IMR-90 (cell line): ENCODE data around the gene RASSF4. TPM values are rescaled to one million over a fixed set of nuclear protein-coding genes. Genes with fewer than 3 reads are reported as not detected.
A peak's percentile ranks its signal among the peaks of the same experiment; 100 is the strongest.

Experiments used
- ATAC-seq: fragments of 200-7000 bp; cut with Tn5 transposase; 2 replicates; pipeline ENCODE4 v1.9.1; 2020; ENCODE audit warnings: low read depth, mild to moderate bottlenecking, moderate library complexity
- BruUV-seq: library from RNA; stranded (reverse); fragments of 400-500 nt; replicated peaks from 2 replicates; lab custom pipeline; 2021; lab: Mats Ljungman, UMichigan
- CTCF ChIA-PET: fragments of 300-600 bp; formaldehyde crosslinking; extraction: SDS; loops from one replicate; lab custom pipeline; 2021; ENCODE audit warnings: antibody characterized with exemption; lab: Yijun Ruan, JAX
- POLR2A ChIA-PET: fragments of 300-600 bp; sonication (Branson Sonifier 250); formaldehyde crosslinking; loops from one replicate; lab custom pipeline; 2022; ENCODE audit warnings: antibody characterized with exemption; ENCODE audit not compliant: unreplicated experiment; lab: Charles Lee
- DNase-seq: peaks from one replicate; pipeline ENCODE4 v3.0.0; 2013
- H2AFZ ChIP-seq: replicated peaks from 2 replicates; pipeline ENCODE3; 2013; ENCODE audit warnings: low read length, mild to moderate bottlenecking; ENCODE audit not compliant: poor library complexity
- H2AK5ac ChIP-seq: 2 replicates; pipeline ENCODE4 v1.6.1; 2013; ENCODE audit warnings: low read depth, low read length, inconsistent platforms
- H2AK9ac ChIP-seq: replicated peaks from 2 replicates; pipeline ENCODE3; 2013; ENCODE audit warnings: mild to moderate bottlenecking, low read depth, low read length, moderate library complexity; ENCODE audit not compliant: poor library complexity
- H2BK120ac ChIP-seq: 2 replicates; pipeline ENCODE4 v1.6.1; 2013; ENCODE audit warnings: low read depth, low read length, inconsistent platforms
- H2BK15ac ChIP-seq: 3 replicates; pipeline ENCODE4 v1.6.1; 2013; ENCODE audit warnings: low read depth, low read length, inconsistent platforms
- H2BK20ac ChIP-seq: 2 replicates; pipeline ENCODE4 v1.6.1; 2013; ENCODE audit warnings: low read depth, mild to moderate bottlenecking, inconsistent platforms, low read length, moderate library complexity
- H2BK5ac ChIP-seq: 2 replicates; pipeline ENCODE4 v1.6.1; 2013; ENCODE audit warnings: mild to moderate bottlenecking, low read depth, low read length, inconsistent platforms; ENCODE audit not compliant: poor library complexity, severe bottlenecking
- H3K14ac ChIP-seq: replicated peaks from 2 replicates; pipeline ENCODE4 v1.6.1; 2013; ENCODE audit warnings: low read depth, low read length, inconsistent platforms
- H3K18ac ChIP-seq: 2 replicates; pipeline ENCODE4 v1.6.1; 2013; ENCODE audit warnings: low read depth, low read length, control low read depth
- H3K23ac ChIP-seq: 2 replicates; pipeline ENCODE4 v1.6.1; 2013; ENCODE audit warnings: low read depth, low read length, inconsistent platforms
- H3K27ac ChIP-seq: 2 replicates; pipeline ENCODE4 v1.5.1; 2013; ENCODE audit warnings: mild to moderate bottlenecking, control low read depth, low read length; ENCODE audit not compliant: insufficient read depth
- H3K27me3 ChIP-seq: 2 replicates; pipeline ENCODE4 v1.6.1; 2013; ENCODE audit warnings: low read length; ENCODE audit not compliant: control insufficient read depth, insufficient read depth
- H3K36me3 ChIP-seq: 2 replicates; pipeline ENCODE4 v1.6.1; 2013; ENCODE audit warnings: low read length, mixed read lengths; ENCODE audit not compliant: control insufficient read depth, insufficient read depth
- H3K4ac ChIP-seq: 2 replicates; pipeline ENCODE4 v1.6.1; 2013; ENCODE audit warnings: low read depth, low read length, inconsistent platforms
- H3K4me1 ChIP-seq: 2 replicates; pipeline ENCODE4 v1.6.1; 2013; ENCODE audit warnings: low read length, mixed read lengths; ENCODE audit not compliant: control insufficient read depth, insufficient read depth
- H3K4me2 ChIP-seq: 2 replicates; pipeline ENCODE4 v1.6.1; 2013; ENCODE audit warnings: low read depth, mild to moderate bottlenecking, control low read depth, low read length, moderate library complexity
- H3K4me3 ChIP-seq: 2 replicates; pipeline ENCODE4 v1.5.1; 2013; ENCODE audit warnings: low read depth, mild to moderate bottlenecking, control low read depth, low read length, moderate library complexity; ENCODE audit not compliant: insufficient read depth
- H3K56ac ChIP-seq: 2 replicates; pipeline ENCODE4 v1.6.1; 2013; ENCODE audit warnings: low read length, inconsistent platforms; ENCODE audit not compliant: insufficient read depth; ENCODE audit errors: extremely low read depth
- H3K79me1 ChIP-seq, 2 experiments: 2 replicates each; pipeline ENCODE4 v1.6.1; 2013; ENCODE audit warnings: low read length in 2 of 2, inconsistent platforms in 1 of 2, low read depth in 1 of 2
- H3K9ac ChIP-seq: 2 replicates; pipeline ENCODE4 v1.6.1; 2013; ENCODE audit warnings: low read depth, low read length, control low read depth
- H3K9me1 ChIP-seq: 2 replicates; pipeline ENCODE4 v1.6.1; 2013; ENCODE audit warnings: low read length, inconsistent platforms; ENCODE audit not compliant: insufficient read depth
- H3K9me3 ChIP-seq: 2 replicates; pipeline ENCODE4 v1.6.1; 2013; ENCODE audit warnings: low read length; ENCODE audit not compliant: control insufficient read depth, insufficient read depth
- H4K20me1 ChIP-seq: 2 replicates; pipeline ENCODE4 v1.6.1; 2013; ENCODE audit warnings: low read length, inconsistent platforms; ENCODE audit not compliant: insufficient read depth
- H4K5ac ChIP-seq: 2 replicates; pipeline ENCODE4 v1.6.1; 2013; ENCODE audit warnings: mild to moderate bottlenecking, low read depth, low read length, control low read depth
- H4K8ac ChIP-seq, 2 experiments: 2 replicates each; pipeline ENCODE4 v1.6.1; 2013; ENCODE audit warnings: low read depth in 2 of 2, low read length in 2 of 2, control low read depth in 1 of 2, inconsistent platforms in 1 of 2
- H4K91ac ChIP-seq: 2 replicates; pipeline ENCODE4 v1.6.1; 2013; ENCODE audit warnings: low read depth, low read length, inconsistent platforms; ENCODE audit not compliant: insufficient read depth
- CHD1 ChIP-seq: IDR thresholded peaks from 2 replicates; pipeline ENCODE4 v1.6.1; 2012; ENCODE audit warnings: low read depth, low read length, improper control_type of control experiment
- CTCF ChIP-seq: conservative IDR thresholded peaks from 2 replicates; pipeline ENCODE4 v1.5.1; 2012; ENCODE audit warnings: mild to moderate bottlenecking, low read depth, low read length, improper control_type of control experiment
- MXI1 ChIP-seq: IDR thresholded peaks from 2 replicates; pipeline ENCODE4 v1.6.1; 2012; ENCODE audit warnings: low read depth, mild to moderate bottlenecking, low read length, moderate library complexity, borderline replicate concordance
- RAD21 ChIP-seq: IDR thresholded peaks from 2 replicates; pipeline ENCODE4 v1.6.1; 2012; ENCODE audit warnings: low read length, improper control_type of control experiment
- RCOR1 ChIP-seq: IDR thresholded peaks from 2 replicates; pipeline ENCODE4 v1.6.1; 2012; ENCODE audit warnings: mild to moderate bottlenecking, low read length, improper control_type of control experiment; ENCODE audit not compliant: insufficient replicate concordance
- SMC3 ChIP-seq: fragments of 150-350 bp; IDR thresholded peaks from 2 replicates; pipeline ENCODE4 v1.6.1; 2016; ENCODE audit warnings: low read depth, mild to moderate bottlenecking, antibody characterized with exemption, low read length, moderate library complexity
- WGBS, 2 experiments: methylation state at CpG; one replicate each; pipeline versions ENCODE4 v1.1.5 to v1.1.7; 2013; ENCODE audit warnings: missing lambda C conversion rate in 2 of 2; ENCODE audit not compliant: insufficient read length in 1 of 2; ENCODE audit errors: extremely low coverage in 2 of 2; 5-methylcytosine and 5-hydroxymethylcytosine counted together
- dilution Hi-C: fragments of 300-500 bp; cut with HindIII; formaldehyde crosslinking; loops from one replicate; pipeline ENCODE4 v1.14.3; 2018; ENCODE audit warnings: low sequenced_read_pairs; ENCODE audit not compliant: unreplicated experiment
- in situ Hi-C: fragments of 300-500 bp; cut with MboI; formaldehyde crosslinking; loops from 3 replicates; pipeline ENCODE4 v1.14.3; 2019; ENCODE audit warnings: low sequenced_read_pairs, inconsistent platforms, mixed read lengths
- intact Hi-C: fragments of 100-400 bp; cut with micrococcal nuclease; formaldehyde crosslinking; loops from 2 replicates; pipeline ENCODE4 v1.10.0; 2022
- polyA plus RNA-seq, 3 experiments: library from polyadenylated mRNA; depleted of rRNA; stranded (reverse); fragments of >200 nt; gene quantifications; 2 replicates each; pipeline ENCODE4 v1.2.3, GENCODE V29; 2012; ENCODE audit warnings: low replicate concordance in 1 of 3
- total RNA-seq: library from RNA; depleted of rRNA; stranded (reverse); fragments of >200 nt; gene quantifications from 2 replicates; pipeline ENCODE4 v1.2.3, GENCODE V29; 2012

Gene RASSF4
- total and polyA plus RNA-seq, 2 of the 4 experiments (the other 2 are of a cell fraction) = 5.9 to 8.6 TPM

GRCh38 chr10:44997105-44997748 is 37.6 kb downstream of the RASSF4 start:
- ChIA-PET POLR2A (no interaction called here), CTCF (no interaction called here)
- no peaks in the 10 kb centered on the region for H3K27me3 ChIP-seq
- peak overlapping the region; percentile 99 for H2AK5ac ChIP-seq
- H3K9me3 ChIP-seq = no peaks in the 10 kb centered on the region
- H4K20me1 ChIP-seq = no peaks in the 10 kb centered on the region
- dilution Hi-C loops (no loop called here), in situ Hi-C loops (loop anchor here (25.0 kb wide), 4 partner anchors 1015 to 1860 kb away; partner anchors contain the start of genes CSGALNACT2 and HNRNPF), intact Hi-C loops (no loop called here)
- H3K27ac ChIP-seq = peak overlapping the region; percentile 76; the same call in 1 of the 2 replicates
- H3K14ac ChIP-seq = peak overlapping the region; percentile 95
- ATAC-seq (no peak), DNase-seq (no peak)
- BruUV-seq = no TSS peak
- no peak for TF ChIP-seq MXI1
- TF ChIP-seq CTCF = no peak
- no peak for TF ChIP-seq CHD1
- no peak for TF ChIP-seq RCOR1
- TF ChIP-seq RAD21 = no peak
- no peak for TF ChIP-seq SMC3
- H2BK120ac ChIP-seq = peak overlapping the region; percentile 97
- no peak overlapping the region for H3K4me3 ChIP-seq
- peak overlapping the region; percentile 92 to 96; a peak in 2 of 4 replicates for H4K8ac ChIP-seq
- H2AFZ ChIP-seq = no peak overlapping the region
- H2AK9ac ChIP-seq = no peak overlapping the region
- peaks cover 47% of the 10 kb centered on the region for H3K4me1 ChIP-seq
- peak overlapping the region; percentile 98 for H3K4ac ChIP-seq
- H3K18ac ChIP-seq = peak overlapping the region; percentile 96
- peaks cover 3% of the 10 kb centered on the region; the same call in 1 of the 2 replicates for H3K36me3 ChIP-seq
- 0 out of 2 replicates have a peak overlapping the region, but pooled peaks have one; percentile 81 for H2BK20ac ChIP-seq
- peak overlapping the region; percentile 95; the same call in 2 of the 3 replicates for H2BK15ac ChIP-seq
- no peak overlapping the region for H3K23ac ChIP-seq
- H2BK5ac ChIP-seq = peak overlapping the region; percentile 98
- 100% methylated on average over 1 of the region's 6 CpGs; no CpG with 5 or more reads in 1 of the 2 experiments for WGBS, 2 experiments
- peaks cover 50% of the 10 kb centered on the region for H3K9me1 ChIP-seq
- peak overlapping the region; percentile 97 for H4K5ac ChIP-seq
- H4K91ac ChIP-seq = peak overlapping the region; percentile 96; the same call in 1 of the 2 replicates
- peak overlapping the region; percentile 42; the same call in 1 of the 2 replicates for H3K56ac ChIP-seq
- 0 out of 2 replicates have a peak overlapping the region, but pooled peaks have one; percentile 47 for H3K9ac ChIP-seq
- H3K4me2 ChIP-seq = no peak overlapping the region
- H3K79me1 ChIP-seq = peaks cover 7 to 22% of the 10 kb centered on the region in 2 experiments
